Fibroblast of upper back skin (primary cell): ENCODE data around the gene IDH3A.

Experiments used
- DNase-seq: peaks from one replicate; pipeline ENCODE4 v3.0.0-alpha.2; 2013

The IDH3A gene

GRCh38 chr15:78168608-78169007 lies 19.4 kb downstream of the IDH3A start:
- no peak for DNase-seq

DNA sequence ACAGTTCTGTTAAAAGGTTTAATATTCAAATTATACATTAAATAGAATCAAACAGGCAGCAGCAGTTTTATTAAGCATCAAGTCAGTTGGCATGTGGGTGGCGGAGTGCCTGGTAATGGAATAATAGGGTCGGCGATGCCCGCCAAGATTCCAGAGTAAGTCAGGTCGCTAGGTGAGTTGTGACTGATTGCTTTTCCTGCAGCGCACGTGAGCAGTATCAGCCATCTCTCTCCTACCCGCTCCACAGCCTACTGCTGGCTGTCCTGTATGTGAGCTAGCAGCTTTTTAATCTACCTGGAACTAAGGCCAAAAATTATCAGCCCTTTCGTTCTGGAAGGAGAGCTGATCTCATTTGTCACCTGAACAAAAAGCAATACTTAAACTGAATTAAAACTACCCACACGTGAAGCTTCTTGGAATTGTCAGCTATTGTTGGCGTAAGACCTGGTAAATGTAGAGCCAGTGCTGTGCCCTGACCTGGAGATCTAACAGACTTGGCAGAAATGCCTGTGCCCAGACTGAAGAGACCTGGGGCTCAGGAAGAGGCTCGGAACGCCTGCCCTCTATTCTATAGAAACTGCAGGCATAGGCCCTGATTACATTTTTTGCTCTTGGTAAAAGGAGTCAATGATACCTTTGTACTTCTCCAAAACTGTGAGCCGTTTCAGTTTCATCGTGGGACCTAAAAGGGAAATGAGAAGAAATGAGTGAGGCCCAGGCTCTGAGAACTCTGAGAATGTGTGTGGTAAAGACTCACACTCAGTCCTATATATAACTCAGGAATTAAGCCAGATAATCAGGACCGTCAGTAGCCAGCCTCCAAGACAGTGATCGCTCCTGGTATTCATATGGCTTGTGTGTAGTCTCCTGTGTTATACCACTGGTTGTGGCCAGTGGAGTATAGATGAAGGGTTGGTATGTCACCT lies 21.9 kb downstream of the IDH3A start:
- no peak for DNase-seq

GRCh38 chr15:78171864-78172472 lies 22.8 kb downstream of the IDH3A start:
- no peak for DNase-seq

DNA sequence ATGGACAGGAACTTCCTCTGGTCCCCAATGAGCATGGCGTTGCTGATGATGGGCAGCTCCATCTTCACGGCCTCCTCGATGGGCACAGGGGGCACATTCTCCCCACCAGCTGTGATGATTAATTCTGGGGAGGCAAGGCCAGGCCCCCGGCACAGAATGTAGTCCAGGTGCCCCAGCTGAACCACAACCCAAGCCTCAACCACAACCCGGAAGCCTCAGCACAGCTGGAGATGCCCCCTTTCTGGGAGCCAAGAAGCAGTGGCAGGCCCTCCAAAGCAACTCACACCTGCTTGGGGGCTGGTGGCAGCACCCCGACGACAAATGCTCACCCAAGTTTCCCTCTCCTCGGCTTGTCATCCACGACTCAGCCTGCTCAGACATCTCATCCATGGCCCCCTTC lies 25.2 kb downstream of the IDH3A start:
- no peak for DNase-seq

GRCh38 chr15:78175330-78175729 lies 26.2 kb downstream of the IDH3A start:
- no peak for DNase-seq

GRCh38 chr15:78177447-78177873 lies 28.3 kb downstream of the IDH3A start:
- no peak for DNase-seq

DNA sequence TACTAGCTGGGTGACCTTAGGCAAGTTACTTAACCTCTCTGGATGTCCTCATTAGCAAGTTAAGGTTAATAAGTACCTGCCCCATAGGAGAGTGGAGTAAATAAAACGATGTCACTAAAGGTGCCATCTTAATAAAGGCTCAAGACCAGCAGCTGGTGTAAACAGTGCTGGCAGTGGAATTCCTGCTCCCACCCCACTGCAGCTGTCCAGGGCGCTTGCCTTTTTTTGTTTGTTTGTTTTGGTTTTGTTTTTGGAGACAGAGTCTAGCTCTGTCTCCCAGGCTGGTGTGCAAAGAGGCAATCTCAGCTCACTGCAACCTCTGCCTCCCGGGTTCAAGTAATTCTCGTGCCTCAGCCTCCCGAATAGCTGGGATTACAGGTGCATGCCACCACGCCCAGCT lies 28.9 kb downstream of the IDH3A start:
- DNase-seq: no peak

DNA sequence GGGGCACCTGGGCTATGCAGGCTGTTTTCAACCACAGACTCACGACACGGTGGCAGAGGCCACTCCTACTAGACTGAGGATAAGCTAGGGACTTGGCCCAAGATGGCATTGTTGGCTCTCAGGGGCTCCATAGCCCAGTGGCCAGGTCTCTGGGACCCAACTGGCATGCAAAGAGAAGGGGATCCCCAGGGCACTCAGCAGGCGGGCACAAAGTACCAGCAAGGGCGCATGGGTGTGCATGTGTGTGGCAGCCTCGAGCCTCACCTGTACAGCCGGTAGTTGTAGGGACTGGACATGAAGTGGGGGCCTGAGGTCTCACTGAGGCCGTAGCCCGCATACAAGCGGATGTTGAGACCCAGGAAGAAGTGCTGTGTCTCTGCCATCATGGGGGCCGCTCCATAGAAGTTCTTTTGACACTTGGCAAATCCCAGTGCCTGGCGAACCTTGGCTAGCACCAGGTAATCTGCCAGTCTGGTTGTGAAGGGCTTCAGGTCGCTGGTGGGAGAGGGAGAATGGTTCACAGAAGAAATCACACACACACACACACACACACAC lies 30.2 kb downstream of the IDH3A start:
- DNase-seq: no peak

GRCh38 chr15:78179906-78180305 lies 30.7 kb downstream of the IDH3A start:
- no peak for DNase-seq

DNA sequence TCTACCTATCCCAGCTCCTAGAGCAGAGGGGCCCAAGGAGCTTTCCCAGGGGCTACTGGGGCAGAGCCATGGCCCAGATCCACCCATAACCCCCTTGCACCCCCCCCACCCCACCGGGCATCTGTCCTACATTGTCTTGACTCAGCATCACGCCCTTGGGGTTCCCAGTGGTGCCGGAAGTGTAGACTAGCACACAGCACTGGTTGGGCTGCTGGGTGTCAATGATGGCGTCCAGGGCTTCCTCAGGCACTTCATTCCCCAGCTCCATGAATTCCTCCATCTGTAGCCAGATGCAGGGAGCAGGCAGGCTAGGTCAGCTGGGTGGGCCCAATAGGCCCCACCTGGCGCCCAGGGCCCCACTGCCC lies 33.2 kb downstream of the IDH3A start:
- no peak for DNase-seq

DNA sequence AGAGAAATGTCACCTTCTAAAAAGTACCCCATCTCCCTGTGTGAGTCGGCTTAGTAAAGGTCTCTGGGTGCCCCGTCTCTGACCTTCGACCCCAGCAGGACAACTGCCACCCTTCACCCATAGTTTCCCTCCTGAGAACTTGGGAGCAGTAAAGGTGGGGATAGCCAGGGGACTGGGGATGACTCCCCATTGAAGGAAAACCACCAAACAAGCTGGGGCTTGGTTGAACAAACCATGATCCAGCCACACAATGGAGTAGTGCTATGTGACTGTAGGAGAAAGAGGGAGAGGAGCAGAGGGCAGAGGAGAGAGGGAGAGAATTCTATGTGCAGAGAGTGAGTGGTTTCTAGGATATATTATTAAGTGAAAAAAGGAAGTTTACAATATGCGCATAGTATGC lies 33.7 kb downstream of the IDH3A start:
- DNase-seq: no peak

GRCh38 chr15:78192826-78193594 lies 43.8 kb downstream of the IDH3A start:
- no peak for DNase-seq

DNA sequence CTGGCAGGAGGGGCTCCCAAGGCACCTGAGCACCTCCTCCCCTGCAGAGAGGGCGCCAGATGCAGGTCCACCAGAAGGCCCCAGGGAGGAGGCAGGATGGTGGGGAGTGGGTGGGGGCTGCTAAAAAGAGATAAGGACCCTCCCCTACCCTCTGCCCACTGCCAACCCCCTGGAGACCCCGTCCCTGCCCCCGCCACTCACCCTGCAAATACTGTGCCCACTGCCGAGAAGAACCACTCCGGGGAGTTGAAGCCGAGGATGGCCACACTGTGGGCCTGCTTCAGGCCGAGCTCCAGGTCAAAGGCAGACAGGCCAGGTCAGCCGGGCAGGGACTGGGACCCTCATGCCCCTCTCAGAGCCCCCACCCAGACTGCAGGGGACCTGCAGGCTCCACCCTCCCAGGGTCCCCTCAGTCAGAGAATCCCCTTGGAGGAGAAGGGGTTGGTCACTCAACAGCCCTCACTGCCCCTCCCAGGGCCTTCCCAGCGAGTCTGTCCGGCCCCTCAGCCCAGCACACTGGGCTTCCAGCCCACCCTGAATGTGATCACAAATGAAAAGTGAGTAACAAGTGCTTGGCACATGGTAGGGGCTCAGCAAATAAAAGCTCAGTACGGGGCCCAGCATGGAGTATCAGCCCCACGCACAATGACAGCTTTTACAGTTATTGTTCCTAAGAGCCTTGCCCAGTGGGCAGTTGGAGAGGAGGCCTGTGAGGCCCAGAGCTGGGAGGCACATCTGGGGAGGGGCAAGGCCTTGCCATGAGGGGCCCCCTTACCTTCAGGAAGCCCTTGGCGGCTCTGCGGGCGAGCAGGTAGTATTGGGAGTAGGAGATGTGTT lies 44.8 kb downstream of the IDH3A start:
- no peak for DNase-seq

- DNase-seq: no peak
Measured at GRCh38 chr15:78194568-78194925, 45.4 kb downstream of the IDH3A start.

- DNase-seq: no peak
Measured at GRCh38 chr15:78195735-78196201, 46.6 kb downstream of the IDH3A start.

GRCh38 chr15:78197632-78198031 lies 48.5 kb downstream of the IDH3A start:
- no peak for DNase-seq

DNA sequence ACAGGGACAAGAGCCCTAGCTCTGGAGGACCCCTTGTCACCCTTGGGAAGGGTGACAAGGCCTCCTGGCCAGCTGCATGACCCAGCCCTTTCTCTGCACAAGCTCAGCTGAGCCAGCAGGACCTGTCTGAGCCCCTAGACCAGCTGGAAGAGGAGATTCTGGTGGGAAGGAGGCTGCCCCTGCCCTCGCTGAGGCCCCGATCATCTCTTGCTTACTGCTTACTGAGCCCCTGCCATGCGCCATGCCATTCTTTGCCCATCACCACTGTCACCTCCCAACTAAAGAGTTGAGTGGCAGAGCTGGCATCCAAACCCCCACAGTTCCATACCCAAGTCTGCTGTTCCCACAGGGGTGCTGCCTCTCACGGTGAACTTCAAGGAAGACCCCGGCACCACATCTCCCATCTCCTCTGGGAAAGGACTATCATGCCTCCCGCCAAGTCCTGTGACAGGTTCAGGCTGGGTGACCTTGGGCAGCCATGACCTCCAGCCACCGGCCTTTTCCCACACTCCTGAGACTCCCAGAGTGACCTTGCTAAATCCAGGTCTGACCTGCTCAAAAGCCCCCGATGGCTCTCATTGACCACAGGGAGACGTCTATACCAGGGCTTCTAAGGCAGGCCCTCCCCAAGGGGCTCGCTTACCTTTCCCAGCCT lies 51.2 kb downstream of the IDH3A start:
- DNase-seq: no peak

DNA sequence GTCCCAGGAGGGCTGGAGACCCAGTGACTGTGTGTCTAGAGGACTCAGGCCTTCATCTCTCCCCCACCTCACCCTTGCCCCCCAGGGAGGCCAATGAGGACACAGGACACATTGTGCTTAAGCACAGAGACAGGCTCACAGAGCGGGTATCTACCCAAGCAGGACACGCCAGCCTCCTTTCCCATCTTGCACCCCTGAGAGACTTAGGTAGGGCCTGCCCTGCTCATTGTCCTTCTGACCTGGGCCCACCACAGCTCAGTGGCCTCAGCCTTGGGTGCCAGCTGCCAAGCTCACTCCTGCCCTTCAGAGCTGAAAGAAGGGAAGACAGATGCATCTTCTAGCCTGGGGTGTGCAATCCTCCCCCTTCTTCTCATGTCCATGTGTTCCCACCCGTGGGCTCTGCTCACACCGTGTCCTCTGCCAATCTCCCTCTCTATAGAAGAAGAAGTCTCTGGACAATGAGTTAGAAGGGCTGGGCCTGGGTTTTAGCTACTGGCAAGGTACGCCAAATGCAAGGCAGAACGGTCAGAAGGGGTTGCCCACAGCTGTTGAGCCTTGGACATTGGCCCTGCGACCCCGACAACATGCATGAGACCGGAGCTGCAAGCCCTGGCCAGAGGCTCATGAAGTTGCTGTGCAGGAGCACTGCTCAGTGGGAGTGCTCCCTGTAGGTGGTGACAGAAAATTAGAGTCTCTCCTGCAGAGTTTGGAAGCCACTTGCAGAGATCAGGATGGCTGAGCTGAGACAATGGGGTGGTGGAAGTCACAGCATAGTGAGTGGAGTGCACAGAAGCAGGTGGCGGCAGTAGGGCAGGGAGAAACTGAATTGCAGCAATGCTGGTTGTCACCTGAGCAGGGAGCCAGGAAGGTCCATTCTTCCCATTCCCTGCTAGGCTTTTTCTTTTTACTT lies 52.4 kb downstream of the IDH3A start:
- DNase-seq: no peak

DNA sequence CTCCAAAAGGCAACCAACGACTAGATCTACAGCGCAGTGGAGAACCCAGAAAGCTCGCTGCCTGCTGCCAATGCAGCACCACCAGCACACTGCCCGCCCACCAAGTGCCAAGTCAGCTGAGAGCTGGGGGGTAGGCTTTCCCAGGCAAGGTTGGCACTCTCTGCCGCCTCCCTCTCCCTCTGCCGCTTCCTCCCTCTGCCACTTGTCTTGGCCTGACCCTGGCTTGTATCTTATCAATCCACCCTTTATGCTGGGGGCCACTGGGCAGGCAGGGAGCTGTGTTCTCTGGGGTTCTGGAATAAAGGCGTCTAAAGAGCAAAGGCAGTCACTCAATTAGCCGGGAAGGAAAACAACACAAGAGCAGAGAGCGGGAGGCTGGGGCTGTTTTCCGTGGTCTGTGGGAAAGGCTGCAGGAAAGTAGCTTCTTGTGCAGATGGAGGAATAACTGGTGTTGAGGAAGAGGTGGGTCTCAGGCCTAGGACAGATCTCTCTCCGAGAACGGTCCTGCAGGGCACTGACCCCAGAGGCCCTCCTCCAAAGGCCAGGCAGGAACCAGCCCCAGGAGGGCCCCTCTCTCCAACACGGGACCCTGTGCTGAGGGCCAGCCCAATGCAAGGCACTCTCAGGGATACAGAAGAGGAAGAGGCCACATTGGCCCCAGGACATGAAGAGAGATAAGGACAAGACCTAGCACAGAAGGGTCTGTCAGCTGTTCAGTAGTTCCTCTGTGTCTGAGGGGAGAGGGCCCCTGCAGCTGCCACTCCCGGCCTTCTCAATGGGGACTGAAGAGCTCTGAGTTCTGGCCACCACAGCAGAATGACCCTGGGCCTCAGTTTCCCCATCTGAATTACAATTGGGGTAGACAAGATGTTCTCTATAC lies 54.4 kb downstream of the IDH3A start:
- no peak for DNase-seq
